Body of pancreas (tissue), 4 donors: ENCODE results near the gene PDLIM1.
"Not testable (repeated sequence)": the region's sequence is repeated elsewhere in the genome, so short reads cannot be mapped to it uniquely, and the experiment has no call there.

Source experiments
- POLR2A ChIP-seq, 3 donors: fragments of 450-650 bp; IDR thresholded peaks; one replicate each; pipeline ENCODE4 v1.6.1; 2016; ENCODE audit warnings: antibody characterized with exemption in 3 of 3, mild to moderate bottlenecking in 2 of 3
- TF ChIP-seq, protein P1 (sequence below), 7 experiments: fragments of 450-650 bp in 4 of 7; fragments of 200-600 bp in 3 of 7; sonication (generic) in 3 of 7; IDR thresholded peaks; one replicate each; pipeline ENCODE4 v1.5.1; 2016 to 2019; ENCODE audit warnings: antibody characterized with exemption in 7 of 7

DNA sequence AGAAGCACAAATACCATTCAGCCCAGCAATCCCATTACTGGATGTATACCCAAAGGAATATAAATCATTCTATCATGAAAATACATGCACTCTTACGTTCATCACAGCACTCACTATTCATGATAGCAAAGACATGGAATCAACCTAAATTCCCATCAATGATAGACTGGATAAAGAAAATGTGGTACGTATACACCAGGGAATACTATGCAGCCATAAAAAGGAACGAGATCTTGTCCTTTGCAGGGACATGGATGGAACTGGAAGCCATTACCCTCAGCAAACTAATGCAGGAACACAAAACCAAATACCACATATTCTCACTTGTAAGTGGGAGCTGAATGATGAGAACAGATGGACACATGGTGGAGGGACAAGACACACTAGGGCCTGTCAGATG is 50.7 kb downstream of the PDLIM1 start:
- TF ChIP-seq POLR2A (IDR thresholded peaks at IDR 0.05): not testable (repeated sequence)
- TF ChIP-seq, protein P1, sequence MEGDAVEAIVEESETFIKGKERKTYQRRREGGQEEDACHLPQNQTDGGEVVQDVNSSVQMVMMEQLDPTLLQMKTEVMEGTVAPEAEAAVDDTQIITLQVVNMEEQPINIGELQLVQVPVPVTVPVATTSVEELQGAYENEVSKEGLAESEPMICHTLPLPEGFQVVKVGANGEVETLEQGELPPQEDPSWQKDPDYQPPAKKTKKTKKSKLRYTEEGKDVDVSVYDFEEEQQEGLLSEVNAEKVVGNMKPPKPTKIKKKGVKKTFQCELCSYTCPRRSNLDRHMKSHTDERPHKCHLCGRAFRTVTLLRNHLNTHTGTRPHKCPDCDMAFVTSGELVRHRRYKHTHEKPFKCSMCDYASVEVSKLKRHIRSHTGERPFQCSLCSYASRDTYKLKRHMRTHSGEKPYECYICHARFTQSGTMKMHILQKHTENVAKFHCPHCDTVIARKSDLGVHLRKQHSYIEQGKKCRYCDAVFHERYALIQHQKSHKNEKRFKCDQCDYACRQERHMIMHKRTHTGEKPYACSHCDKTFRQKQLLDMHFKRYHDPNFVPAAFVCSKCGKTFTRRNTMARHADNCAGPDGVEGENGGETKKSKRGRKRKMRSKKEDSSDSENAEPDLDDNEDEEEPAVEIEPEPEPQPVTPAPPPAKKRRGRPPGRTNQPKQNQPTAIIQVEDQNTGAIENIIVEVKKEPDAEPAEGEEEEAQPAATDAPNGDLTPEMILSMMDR (IDR thresholded peaks at IDR 0.05): not testable (repeated sequence)
